SK-MEL-5 (cell line): ENCODE measurements around the gene FTSJ1. TPM values are rescaled to one million over a fixed set of nuclear protein-coding genes. Genes with fewer than 3 reads are reported as not detected.

ENCODE experiments used
- DNase-seq: peaks from one replicate; pipeline ENCODE4 v3.0.0-alpha.2; 2016; ENCODE audit warnings: low read depth, low spot score
- in situ Hi-C: cut with HindIII; loops from 2 replicates; pipeline ENCODE4 v1.10.0; 2016; ENCODE audit warnings: low sequenced_read_pairs, high pct_unique_total_duplicates, low pct_unique_long_range_greater_than_20kb
- total RNA-seq: library from RNA; depleted of rRNA; stranded (reverse); fragments of >200 nt; shearing (Covaris generic); gene quantifications from 2 replicates; pipeline ENCODE4 v1.2.3, GENCODE V29; 2014

FTSJ1 gene
- total RNA-seq, 1 experiment from 2014 or later: 39.2 TPM

DNA sequence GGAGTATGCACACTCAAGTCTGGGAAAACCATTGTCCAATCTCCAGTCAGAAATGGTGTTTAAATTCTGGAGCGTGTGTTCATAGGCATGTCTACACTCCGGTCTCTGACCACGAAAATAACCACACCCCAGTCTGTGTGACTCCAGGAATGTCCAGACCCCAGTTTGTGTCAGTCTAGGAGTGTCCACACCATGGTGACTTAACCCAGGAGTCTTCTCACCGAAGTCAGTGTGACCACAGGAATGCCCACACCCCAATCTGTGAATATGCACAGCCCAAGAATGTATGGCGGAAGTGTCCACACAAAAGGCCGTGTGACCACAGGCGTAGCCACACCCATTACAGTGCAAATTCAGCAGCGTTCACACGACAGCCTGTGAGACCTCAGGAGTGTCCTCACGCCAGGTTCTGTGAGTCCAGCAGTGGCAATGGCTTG, 11.4 kb downstream of the FTSJ1 start:
- in situ Hi-C loops: no loop called here
- no peak for DNase-seq

GRCh38 chrX:48488034-48488433, 12.0 kb downstream of the FTSJ1 start:
- in situ Hi-C loops: no loop called here
- DNase-seq: no peak

DNA sequence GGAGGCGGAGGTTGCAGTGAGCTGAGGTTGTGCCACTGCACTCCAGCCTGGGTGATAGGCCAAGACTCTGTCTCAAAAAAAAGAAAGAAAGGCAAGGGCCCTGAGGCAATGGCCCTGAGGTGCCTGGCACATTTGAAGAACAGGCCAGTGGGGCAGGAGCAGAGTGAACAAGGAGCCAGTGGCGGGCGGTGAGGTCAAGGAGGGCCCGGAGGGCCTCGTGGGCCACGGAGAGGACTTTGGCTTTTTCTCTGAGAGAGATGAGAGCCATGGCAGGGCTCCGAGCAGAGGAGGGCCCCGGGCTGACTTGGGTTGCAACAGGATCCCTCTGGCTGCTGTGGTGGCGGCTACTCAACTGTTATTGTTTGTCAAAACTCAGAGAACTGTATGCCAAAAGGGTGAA, 13.3 kb downstream of the FTSJ1 start:
- in situ Hi-C loops: no loop called here
- DNase-seq: no peak

GRCh38 chrX:48489892-48490291, 13.9 kb downstream of the FTSJ1 start:
- DNase-seq: no peak
- in situ Hi-C loops: no loop called here

DNA sequence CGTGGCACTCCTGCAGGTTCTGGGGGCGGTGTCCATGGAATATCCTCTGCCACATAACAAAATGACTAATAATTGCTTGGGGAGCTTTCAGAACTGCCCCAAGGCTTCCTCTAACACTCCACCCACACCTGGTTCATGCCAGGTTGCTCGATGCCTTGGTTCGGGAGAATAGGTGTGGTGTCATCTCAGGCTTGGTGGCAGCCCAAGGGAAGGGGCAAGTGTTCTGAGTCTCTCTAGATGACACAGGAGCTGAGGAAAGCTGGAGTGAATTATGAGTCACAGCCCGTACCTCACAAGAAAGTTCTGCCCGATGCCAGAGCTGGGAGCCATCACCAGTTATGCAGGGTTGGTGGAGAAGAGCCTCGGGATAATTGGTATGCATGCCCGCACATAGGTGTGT, 14.7 kb downstream of the FTSJ1 start:
- in situ Hi-C loops: no loop called here
- DNase-seq: no peak

- DNase-seq: no peak
- in situ Hi-C loops: no loop called here
Observed at GRCh38 chrX:48491809-48492208, 15.8 kb downstream of the FTSJ1 start.

DNA sequence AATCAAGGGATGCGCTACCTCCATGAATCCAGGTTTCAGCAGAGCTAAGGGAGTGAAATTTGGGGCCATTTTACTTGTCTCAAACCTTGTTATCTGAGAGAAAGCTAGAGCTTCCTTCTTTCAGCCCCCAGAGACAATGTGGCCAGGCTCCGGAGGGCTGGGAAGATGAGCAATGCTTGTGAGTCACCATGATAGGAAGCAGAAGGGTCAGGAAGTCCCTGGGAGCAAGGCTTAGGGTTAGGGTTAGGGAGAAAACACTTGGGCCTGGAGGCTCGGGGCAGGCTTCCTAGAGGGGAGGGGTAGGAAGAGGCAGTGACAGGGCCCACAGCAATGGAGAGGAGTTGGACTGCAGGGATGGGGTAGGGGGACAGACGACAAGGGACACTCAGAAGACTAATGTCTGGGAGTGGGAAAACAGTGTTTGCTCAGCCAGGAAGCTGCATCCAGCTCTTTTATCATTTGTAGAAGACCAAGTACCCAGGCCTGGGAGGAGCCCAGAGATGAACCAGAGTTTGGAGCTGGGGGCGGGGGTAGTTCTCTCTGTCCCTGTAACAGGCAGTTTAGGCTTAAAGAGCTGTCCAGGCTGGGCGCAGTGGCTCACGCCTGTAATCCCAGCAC, 16.4 kb downstream of the FTSJ1 start:
- no peak for DNase-seq
- in situ Hi-C loops: no loop called here

DNA sequence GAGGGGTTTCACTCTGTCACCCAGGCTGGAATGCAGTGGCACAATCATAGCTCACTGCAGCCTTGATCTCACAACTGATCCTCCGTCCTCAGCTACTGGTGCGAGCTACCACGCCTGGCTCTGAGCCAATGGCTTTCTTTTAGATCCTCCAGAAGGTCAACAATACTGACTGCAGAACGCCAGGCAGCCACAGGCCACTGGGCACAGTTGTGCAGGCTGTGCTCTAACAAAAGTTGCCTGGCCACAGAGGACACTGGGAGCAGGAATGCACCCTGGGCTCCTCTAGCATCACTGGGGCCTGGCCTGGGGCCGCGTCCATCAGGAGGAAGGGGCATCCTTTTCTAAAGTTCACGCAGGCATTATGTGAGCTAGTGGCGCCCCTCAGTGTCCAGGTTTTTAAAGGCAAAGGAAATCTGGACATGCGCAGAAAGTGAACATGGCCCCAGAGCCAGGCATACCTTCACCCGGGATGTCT, 17.9 kb downstream of the FTSJ1 start:
- peak; percentile 67 for DNase-seq
- in situ Hi-C loops: no loop called here

GRCh38 chrX:48496660-48497059, 20.7 kb downstream of the FTSJ1 start:
- no peak for DNase-seq
- in situ Hi-C loops: no loop called here

DNA sequence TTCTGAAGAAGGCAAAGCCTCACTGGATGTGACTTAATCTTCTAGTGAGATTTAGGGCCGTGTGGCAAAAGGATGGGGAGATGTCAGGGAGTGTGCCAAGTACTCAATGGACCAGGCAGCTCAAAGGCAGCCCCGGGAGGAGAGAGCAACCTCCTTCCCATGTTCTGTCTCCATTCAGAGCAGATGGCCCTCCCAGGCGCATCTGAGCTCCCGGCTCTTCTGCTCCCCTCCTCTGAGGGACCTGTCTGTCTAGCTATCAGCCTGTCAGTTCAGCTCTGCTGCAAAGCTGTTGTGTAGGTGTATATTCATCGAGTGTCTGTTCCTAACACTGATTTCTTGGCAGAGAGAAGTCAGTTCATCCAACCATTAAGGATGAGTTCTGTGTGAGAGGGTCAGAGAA, 21.9 kb downstream of the FTSJ1 start:
- DNase-seq: no peak
- in situ Hi-C loops: no loop called here

DNA sequence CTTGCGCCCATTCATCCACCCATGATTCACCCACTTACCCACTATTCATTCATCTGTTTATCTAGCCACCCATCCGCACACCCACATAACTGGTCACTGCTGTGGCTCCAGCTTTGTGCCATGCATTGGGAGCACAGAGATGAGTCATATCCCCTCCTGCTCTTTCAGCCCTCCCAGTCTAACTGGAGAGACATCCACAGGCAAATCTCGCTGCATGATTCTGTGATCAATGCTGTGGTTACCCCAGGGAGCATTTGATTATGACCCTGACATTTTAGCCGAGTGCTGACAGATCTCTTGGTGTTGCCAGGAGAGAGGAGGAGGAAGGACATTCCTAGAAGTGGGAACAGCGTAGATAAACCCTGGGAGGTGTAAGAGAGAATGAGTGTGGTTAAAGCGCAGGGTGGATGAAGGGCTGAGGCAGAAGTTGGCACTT, 22.4 kb downstream of the FTSJ1 start:
- DNase-seq: peak; percentile 28
- in situ Hi-C loops: no loop called here

DNA sequence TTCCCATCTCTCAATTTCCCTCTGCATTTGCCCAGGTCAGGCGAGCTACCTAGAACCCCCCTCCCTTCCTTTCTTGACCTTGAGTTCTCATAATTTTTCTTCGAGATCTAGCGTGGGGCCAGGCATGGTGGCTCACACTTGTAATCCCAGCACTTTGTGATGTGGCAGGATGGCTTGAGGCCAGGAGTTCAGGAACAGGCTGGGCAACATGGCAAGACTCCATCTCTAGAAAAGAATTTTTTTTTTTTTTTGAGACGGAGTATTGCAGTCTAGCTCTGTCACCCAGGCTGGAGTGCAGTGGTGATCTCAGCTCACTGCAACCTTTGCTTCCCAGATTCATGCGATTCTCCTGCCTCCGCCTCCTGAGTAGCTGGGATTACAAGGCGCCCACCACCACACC, 28.3 kb downstream of the FTSJ1 start:
- in situ Hi-C loops: no loop called here
- no peak for DNase-seq

GRCh38 chrX:48505481-48505880, 29.5 kb downstream of the FTSJ1 start:
- DNase-seq: no peak
- in situ Hi-C loops: no loop called here

GRCh38 chrX:48507246-48507645, 31.2 kb downstream of the FTSJ1 start:
- DNase-seq: no peak
- in situ Hi-C loops: no loop called here

- in situ Hi-C loops: no loop called here
- DNase-seq: peak; percentile 54
Observed at GRCh38 chrX:48508400-48509244, 32.6 kb downstream of the FTSJ1 start, which contains the start of gene PORCN. PORCN (plus strand) TSS chrX:48508992; CDS start chrX:48509821, 829 bp downstream.

GRCh38 chrX:48509245-48509590, 33.2 kb downstream of the FTSJ1 start:
- in situ Hi-C loops: no loop called here
- no peak for DNase-seq

DNA sequence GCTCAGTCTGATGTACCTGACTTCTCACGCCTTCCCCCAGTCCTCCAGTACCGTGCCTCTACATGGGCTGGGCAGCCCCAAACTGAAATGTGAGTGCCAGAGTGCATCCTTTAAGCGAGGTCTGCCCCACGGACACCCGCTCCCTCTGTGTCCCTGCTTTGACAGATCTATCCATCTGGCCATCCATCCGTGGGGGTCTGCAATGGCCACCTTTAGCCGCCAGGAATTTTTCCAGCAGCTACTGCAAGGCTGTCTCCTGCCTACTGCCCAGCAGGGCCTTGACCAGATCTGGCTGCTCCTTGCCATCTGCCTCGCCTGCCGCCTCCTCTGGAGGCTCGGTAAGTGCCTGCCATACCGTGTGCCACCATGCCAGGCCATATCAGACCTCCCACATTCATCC, 33.6 kb downstream of the FTSJ1 start:
- in situ Hi-C loops: no loop called here
- DNase-seq: no peak

- DNase-seq: peak; percentile 41
Observed at GRCh38 chrX:48511560-48511959, 35.6 kb downstream of the FTSJ1 start.

DNA sequence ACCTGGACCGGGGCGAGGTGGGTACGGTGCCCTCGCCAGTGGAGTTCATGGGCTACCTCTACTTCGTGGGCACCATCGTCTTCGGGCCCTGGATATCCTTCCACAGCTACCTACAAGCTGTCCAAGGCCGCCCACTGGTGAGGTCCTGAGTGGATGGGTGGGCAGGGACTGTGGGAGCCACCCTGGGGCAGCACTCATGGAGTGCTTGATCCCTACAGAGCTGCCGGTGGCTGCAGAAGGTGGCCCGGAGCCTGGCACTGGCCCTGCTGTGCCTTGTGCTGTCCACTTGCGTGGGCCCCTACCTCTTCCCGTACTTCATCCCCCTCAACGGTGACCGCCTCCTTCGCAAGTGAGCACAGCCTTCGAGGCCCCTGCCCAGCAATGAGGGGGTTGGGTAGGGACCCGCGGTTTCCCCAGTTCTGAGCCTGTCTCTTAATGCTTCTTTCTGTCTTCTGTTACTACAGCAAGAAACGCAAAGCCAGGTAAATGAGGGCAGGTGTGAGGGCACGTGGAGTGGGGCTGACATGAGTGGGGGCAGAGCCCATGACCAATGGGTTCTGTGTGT, 36.5 kb downstream of the FTSJ1 start:
- in situ Hi-C loops: no loop called here
- no peak for DNase-seq

More at GRCh38 chrX:48511560-48511959, 35.6 kb downstream of the FTSJ1 start:
- in situ Hi-C loops: no loop called here
